ENCODE data around the gene COMMD4.
A peak's percentile ranks its signal among the peaks of the same experiment; 100 is the strongest.
"Not testable (repeated sequence)": the region's sequence is repeated elsewhere in the genome, so short reads cannot be mapped to it uniquely, and the experiment has no call there.

Gene COMMD4

GRCh38 chr15:75335705-75336355, at the start of gene COMMD4:
TSS of gene COMMD4 (plus strand) at chr15:75336063. CDS start at chr15:75336090, 27 bp downstream.
- DNase-seq (ENCODE audit: low read depth in 3 of 3, low spot score in 1 of 3), result peak; percentile 20 to 73 (median 37)

- not testable (repeated sequence) for DNase-seq (ENCODE audit: low read depth in 3 of 3, low spot score in 1 of 3)
Measured at GRCh38 chr15:75293660-75294059, 42.2 kb upstream of the COMMD4 start.

- DNase-seq (ENCODE audit: low read depth in 3 of 3, low spot score in 1 of 3), result not testable (repeated sequence)
Measured at GRCh38 chr15:75298541-75299310, 37.1 kb upstream of the COMMD4 start.

GRCh38 chr15:75299311-75299688, 36.6 kb upstream of the COMMD4 start:
- DNase-seq (ENCODE audit: low read depth in 3 of 3, low spot score in 1 of 3), result peak in 2 of 3 donors; percentile 12 to 63

- not testable (repeated sequence) for DNase-seq (ENCODE audit: low read depth in 3 of 3, low spot score in 1 of 3)
Measured at GRCh38 chr15:75300026-75300425, 35.8 kb upstream of the COMMD4 start.

- no peak for DNase-seq (ENCODE audit: low read depth in 3 of 3, low spot score in 1 of 3)
Measured at GRCh38 chr15:75302318-75302717, 33.5 kb upstream of the COMMD4 start.

- not testable (repeated sequence) for DNase-seq (ENCODE audit: low read depth in 3 of 3, low spot score in 1 of 3)
Measured at GRCh38 chr15:75302753-75303152, 33.1 kb upstream of the COMMD4 start.

GRCh38 chr15:75306188-75306587, 29.7 kb upstream of the COMMD4 start:
- no peak for DNase-seq (ENCODE audit: low read depth in 3 of 3, low spot score in 1 of 3)

GRCh38 chr15:75307778-75308390, 28.0 kb upstream of the COMMD4 start:
- DNase-seq (ENCODE audit: low read depth in 3 of 3, low spot score in 1 of 3), result no peak

GRCh38 chr15:75309711-75310110, 26.2 kb upstream of the COMMD4 start:
- no peak for DNase-seq (ENCODE audit: low read depth in 3 of 3, low spot score in 1 of 3)

- not testable (repeated sequence) for DNase-seq (ENCODE audit: low read depth in 3 of 3, low spot score in 1 of 3)
Measured at GRCh38 chr15:75312548-75312947, 23.3 kb upstream of the COMMD4 start.

GRCh38 chr15:75313116-75313845, 22.6 kb upstream of the COMMD4 start:
- no peak for DNase-seq (ENCODE audit: low read depth in 3 of 3, low spot score in 1 of 3)

- no peak for DNase-seq (ENCODE audit: low read depth in 3 of 3, low spot score in 1 of 3)
Measured at GRCh38 chr15:75314552-75315290, 21.1 kb upstream of the COMMD4 start.

GRCh38 chr15:75319231-75319897, 16.5 kb upstream of the COMMD4 start:
- DNase-seq (ENCODE audit: low read depth in 3 of 3, low spot score in 1 of 3), result not testable (repeated sequence)

GRCh38 chr15:75321711-75322110, 14.2 kb upstream of the COMMD4 start:
- no peak for DNase-seq (ENCODE audit: low read depth in 3 of 3, low spot score in 1 of 3)

GRCh38 chr15:75325922-75326321, 9.9 kb upstream of the COMMD4 start:
- no peak for DNase-seq (ENCODE audit: low read depth in 3 of 3, low spot score in 1 of 3)

GRCh38 chr15:75327005-75327404, 8.9 kb upstream of the COMMD4 start:
- DNase-seq (ENCODE audit: low read depth in 3 of 3, low spot score in 1 of 3), result no peak

GRCh38 chr15:75327491-75327890, 8.4 kb upstream of the COMMD4 start:
- no peak for DNase-seq (ENCODE audit: low read depth in 3 of 3, low spot score in 1 of 3)

GRCh38 chr15:75328493-75329314, 7.2 kb upstream of the COMMD4 start:
- no peak for DNase-seq (ENCODE audit: low read depth in 3 of 3, low spot score in 1 of 3)

Data from stimulated activated CD4-positive, alpha-beta T cell treated with anti-CD3 and anti-CD28 coated beads, TNF-alpha, amount 100 ng/mL, for 1 hour (primary cell).